ENCODE results near the gene CREG2. TPM values are rescaled to one million over a fixed set of nuclear protein-coding genes. Genes with fewer than 3 reads are reported as not detected.

CREG2 gene
- total RNA-seq, 1 experiment from 2014 or later, result 1.3 TPM

GRCh38 chr2:101297383-101297782, 89.9 kb downstream of the CREG2 start:
- CTCF ChIA-PET, result no interaction called here
- TF ChIP-seq CTCF (IDR thresholded peaks at IDR 0.05; ENCODE audit: unreplicated experiment), result no peak
- Mint-ChIP-seq H3K9me3 (ENCODE audit: low read depth, unreplicated experiment) (no peaks in the 10 kb centered on the region), H3K36me3 (ENCODE audit: insufficient read depth, unreplicated experiment) (peaks cover 19% of the 10 kb centered on the region), H3K4me1 (ENCODE audit: low read depth, unreplicated experiment) (peaks cover 28% of the 10 kb centered on the region), H3K4me3 (ENCODE audit: low read depth, unreplicated experiment) (no peak overlapping the region), H3K27me3 (ENCODE audit: unreplicated experiment) (no peaks in the 10 kb centered on the region), H3K27ac (ENCODE audit: unreplicated experiment) (no peak overlapping the region)
- no TSS peak for BruUV-seq (replicated peaks)
- intact Hi-C loops (cut with micrococcal nuclease; ENCODE audit: unreplicated experiment), result no loop called here
- DNase-seq, result no peak

GRCh38 chr2:101296371-101296770, 90.9 kb downstream of the CREG2 start:
- Mint-ChIP-seq H3K27me3 (ENCODE audit: unreplicated experiment) (no peaks in the 10 kb centered on the region), H3K36me3 (ENCODE audit: insufficient read depth, unreplicated experiment) (peaks cover 23% of the 10 kb centered on the region), H3K9me3 (ENCODE audit: low read depth, unreplicated experiment) (no peaks in the 10 kb centered on the region), H3K4me3 (ENCODE audit: low read depth, unreplicated experiment) (no peak overlapping the region), H3K4me1 (ENCODE audit: low read depth, unreplicated experiment) (peaks cover 19% of the 10 kb centered on the region), H3K27ac (ENCODE audit: unreplicated experiment) (no peak overlapping the region)
- no peak for DNase-seq
- intact Hi-C loops (cut with micrococcal nuclease; ENCODE audit: unreplicated experiment), result no loop called here
- no peak for TF ChIP-seq CTCF (IDR thresholded peaks at IDR 0.05; ENCODE audit: unreplicated experiment)
- CTCF ChIA-PET, result interaction anchor here (0.6 kb wide), 1 partner anchor 52 kb away, joined by 5 read pairs; no protein-coding TSS in a partner anchor
- BruUV-seq (replicated peaks), result no TSS peak

- Mint-ChIP-seq H3K27me3 (ENCODE audit: unreplicated experiment) (no peaks in the 10 kb centered on the region), H3K4me3 (ENCODE audit: low read depth, unreplicated experiment) (no peak overlapping the region), H3K27ac (ENCODE audit: unreplicated experiment) (no peak overlapping the region), H3K9me3 (ENCODE audit: low read depth, unreplicated experiment) (no peaks in the 10 kb centered on the region), H3K4me1 (ENCODE audit: low read depth, unreplicated experiment) (peaks cover 19% of the 10 kb centered on the region), H3K36me3 (ENCODE audit: insufficient read depth, unreplicated experiment) (peaks cover 23% of the 10 kb centered on the region)
- TF ChIP-seq CTCF (IDR thresholded peaks at IDR 0.05; ENCODE audit: unreplicated experiment), result no peak
- intact Hi-C loops (cut with micrococcal nuclease; ENCODE audit: unreplicated experiment), result no loop called here
- no TSS peak for BruUV-seq (replicated peaks)
- CTCF ChIA-PET, result interaction anchor here (0.6 kb wide), 1 partner anchor 53 kb away, joined by 5 read pairs; no protein-coding TSS in a partner anchor
- DNase-seq, result no peak
Measured at GRCh38 chr2:101295895-101296294, 91.4 kb downstream of the CREG2 start.

Small RNAs within 50 kb of the gene (microRNA-seq; reads per million reads assigned to microRNA genes)
- 3.5 reads per million, percentile 4 among the genes with 10 or more reads in this experiment for gene MIR5696

Other genes starting within 250 kb of the CREG2 start
- gene TBC1D8, start 236.1 kb downstream of the CREG2 start, total RNA-seq (2022), result 17.0 and 25.3 TPM in 2 replicates
- 67.7 and 74.5 TPM in 2 replicates for gene CNOT11, start 134.6 kb downstream of the CREG2 start, total RNA-seq (2022)
- gene RNF149, start 78.8 kb downstream of the CREG2 start, total RNA-seq (2022), result 69.0 and 79.8 TPM in 2 replicates
- gene RFX8, start 87.6 kb upstream of the CREG2 start, total RNA-seq (2022), result not detected in 2 replicates

Data from Calu3 (cell line).